GM12878 (cell line): Measurements from ENCODE around the gene PIP4K2A. TPM values are rescaled to one million over a fixed set of nuclear protein-coding genes. Genes with fewer than 3 reads are reported as not detected.

Experiments
- ATAC-seq: fragments of 200-7000 bp; cut with Tn5 transposase; 3 replicates; pipeline ENCODE4 v1.9.1; 2020; ENCODE audit warnings: mild to moderate bottlenecking, moderate library complexity
- BruUV-seq: library from RNA; stranded (reverse); fragments of 400-500 nt; replicated peaks from 2 replicates; lab custom pipeline; 2021; lab: Mats Ljungman, UMichigan
- CTCF ChIA-PET: fragments of 300-600 bp; sonication (Branson Sonifier 250); formaldehyde crosslinking; extraction: SDS; loops from one replicate; lab custom pipeline; 2021; ENCODE audit warnings: inconsistent platforms; lab: Yijun Ruan, JAX
- POLR2A ChIA-PET: fragments of 350-600 bp; formaldehyde crosslinking; extraction: SDS; loops from one replicate; lab custom pipeline; 2021; ENCODE audit warnings: inconsistent platforms; lab: Charles Lee
- RAD21 ChIA-PET: fragments of 300-600 bp; sonication (Branson Sonifier 250); formaldehyde crosslinking; loops from one replicate; lab custom pipeline; 2023; ENCODE audit warnings: antibody characterized with exemption; ENCODE audit not compliant: unreplicated experiment; lab: Charles Lee
- SMC1A ChIA-PET: fragments of 300-600 bp; sonication (Branson Sonifier 250); formaldehyde crosslinking; loops from one replicate; lab custom pipeline; 2023; ENCODE audit not compliant: unreplicated experiment, uncharacterized antibody; lab: Charles Lee
- DNase-seq: peaks from one replicate; pipeline ENCODE4 v3.0.0-alpha.2; 2011; ENCODE audit warnings: low read depth, low spot score
- FAIRE-seq: peaks from 3 replicates; lab custom pipeline; 2011; peaks lifted over from hg19 to GRCh38; lab: Jason Lieb, UNC
- H2AFZ ChIP-seq: 2 replicates; pipeline ENCODE4 v1.6.0; 2011; ENCODE audit warnings: low read depth, low read length, control low read depth; ENCODE audit not compliant: control insufficient read depth
- H3K27ac ChIP-seq: 2 replicates; pipeline ENCODE4 v1.5.1; 2011; ENCODE audit warnings: control low read depth; ENCODE audit not compliant: control insufficient read depth, insufficient read depth
- H3K27me3 ChIP-seq, 2 experiments: replicated peaks in 1 of 2; 2 replicates each; pipeline versions ENCODE4 v1.6.0 to v1.6.1; 2011; ENCODE audit warnings: low read length in 1 of 2; ENCODE audit not compliant: control insufficient read depth in 2 of 2, insufficient read depth in 2 of 2
- H3K36me3 ChIP-seq, 2 experiments: 2 replicates each; pipeline ENCODE4 v1.5.1; 2011; ENCODE audit warnings: low read length in 1 of 2; ENCODE audit not compliant: control insufficient read depth in 2 of 2, insufficient read depth in 2 of 2
- H3K4me1 ChIP-seq: 2 replicates; pipeline ENCODE4 v1.6.1; 2011; ENCODE audit warnings: mild to moderate bottlenecking, low read length, moderate library complexity, mixed read lengths; ENCODE audit not compliant: control insufficient read depth, insufficient read depth
- H3K4me2 ChIP-seq: 2 replicates; pipeline ENCODE4 v1.6.0; 2011; ENCODE audit warnings: control low read depth; ENCODE audit not compliant: control insufficient read depth, insufficient read depth
- H3K4me3 ChIP-seq: fragments of 200-600 bp; sonication (generic); 2 replicates; pipeline ENCODE4 v1.5.1; 2016
- H3K79me2 ChIP-seq: 2 replicates; pipeline ENCODE4 v1.6.0; 2011; ENCODE audit warnings: low read length; ENCODE audit not compliant: control insufficient read depth, insufficient read depth
- H3K9ac ChIP-seq: 2 replicates; pipeline ENCODE4 v1.8.0; 2011; ENCODE audit warnings: low read length, control low read depth, mixed read lengths; ENCODE audit not compliant: control insufficient read depth, insufficient read depth
- H3K9me3 ChIP-seq: replicated peaks from 3 replicates; pipeline ENCODE4 v1.5.1; 2011; ENCODE audit warnings: mild to moderate bottlenecking, low read length; ENCODE audit not compliant: control insufficient read depth, insufficient read depth
- H4K20me1 ChIP-seq: 2 replicates; pipeline ENCODE4 v1.6.0; 2011; ENCODE audit not compliant: control insufficient read depth, insufficient read depth
- ASH2L ChIP-seq: fragments of 300-600, 200-600 bp; sonication (generic); IDR thresholded peaks from 2 replicates; pipeline ENCODE4 v1.6.1; 2017; ENCODE audit warnings: low read depth, mild to moderate bottlenecking, borderline replicate concordance
- BRCA1 ChIP-seq: IDR thresholded peaks from 2 replicates; pipeline ENCODE4 v1.6.1; 2011; ENCODE audit warnings: low read depth, low read length, improper control_type of control experiment
- CBX3 ChIP-seq: fragments of 200-600 bp; sonication (generic); IDR thresholded peaks from 2 replicates; pipeline ENCODE4 v1.6.1; 2016; ENCODE audit warnings: low read depth, borderline replicate concordance
- CHD4 ChIP-seq: fragments of 200-600 bp; sonication (generic); IDR thresholded peaks from 2 replicates; pipeline ENCODE4 v1.6.1; 2016; ENCODE audit warnings: mild to moderate bottlenecking
- CREM ChIP-seq: IDR thresholded peaks from 2 replicates; pipeline ENCODE4 v1.6.1; 2014; ENCODE audit warnings: antibody characterized with exemption, low read depth
- DPF2 ChIP-seq: fragments of 450-650 bp; IDR thresholded peaks from 2 replicates; pipeline ENCODE4 v1.6.1; 2017; ENCODE audit warnings: mild to moderate bottlenecking
- FOXK2 ChIP-seq: fragments of 450-650 bp; IDR thresholded peaks from 2 replicates; pipeline ENCODE4 v1.6.1; 2017; ENCODE audit warnings: mild to moderate bottlenecking, moderate library complexity
- FOXM1 ChIP-seq: IDR thresholded peaks from 2 replicates; pipeline ENCODE4 v1.6.1; 2012; ENCODE audit warnings: low read depth, mild to moderate bottlenecking, inconsistent platforms, low read length, moderate library complexity
- MEF2B ChIP-seq: fragments of 450-650 bp; IDR thresholded peaks from 2 replicates; pipeline ENCODE4 v1.6.1; 2018; ENCODE audit warnings: mild to moderate bottlenecking, moderate library complexity; ENCODE audit not compliant: partially characterized antibody, poor library complexity, severe bottlenecking
- NR2F1 ChIP-seq: fragments of 450-650 bp; conservative IDR thresholded peaks from 2 replicates; pipeline ENCODE4 v1.6.1; 2017; ENCODE audit warnings: mild to moderate bottlenecking
- RAD21 ChIP-seq: IDR thresholded peaks from 2 replicates; pipeline ENCODE4 v1.6.1; 2011; ENCODE audit warnings: mild to moderate bottlenecking, low read depth, low read length, moderate library complexity; ENCODE audit not compliant: insufficient read depth
- RCOR1 ChIP-seq: conservative IDR thresholded peaks from 2 replicates; pipeline ENCODE4 v1.6.1; 2012; ENCODE audit warnings: low read depth, low read length, improper control_type of control experiment
- SMAD5 ChIP-seq: IDR thresholded peaks from 2 replicates; pipeline ENCODE4 v1.6.1; 2016; ENCODE audit warnings: antibody characterized with exemption, low read depth
- SMARCA5 ChIP-seq: fragments of 450-650 bp; IDR thresholded peaks from 2 replicates; pipeline ENCODE4 v1.6.1; 2017; ENCODE audit warnings: mild to moderate bottlenecking
- SRF ChIP-seq, 2 experiments: IDR thresholded peaks; 2 replicates each; pipeline ENCODE4 v1.6.1; 2011; ENCODE audit warnings: low read depth in 2 of 2, low read length in 2 of 2, mild to moderate bottlenecking in 1 of 2, moderate library complexity in 1 of 2
- STAT1 ChIP-seq: fragments of 450-650 bp; conservative IDR thresholded peaks from 2 replicates; pipeline ENCODE4 v1.6.1; 2014; ENCODE audit warnings: antibody characterized with exemption, mild to moderate bottlenecking
- in situ Hi-C: fragments of 300-500 bp; cut with MboI; formaldehyde crosslinking; loops from 9 replicates; pipeline ENCODE4 v1.14.3; 2018; ENCODE audit warnings: mixed read lengths
- intact Hi-C: fragments of 100-400 bp; cut with micrococcal nuclease; formaldehyde crosslinking; loops from one replicate; pipeline ENCODE4 v1.14.2; 2022; ENCODE audit not compliant: unreplicated experiment
- polyA plus RNA-seq, 11 experiments: library from polyadenylated mRNA; depleted of rRNA in 4 of 11; unstranded in 6 of 11; stranded (reverse) in 5 of 11; fragments of >200 nt; fragmentation: Nextera tagmentation in 4 of 11; fragmentation: Illumina TruSeq in 1 of 11; extraction: Ambion mirVana in 4 of 11; extraction: Trizol in 1 of 11; gene quantifications; 1 replicate in 1 of 11; 2 replicates in 10 of 11; pipeline versions ENCODE4 v1.2.1 to v1.2.3, GENCODE V29; 2011 to 2016; ENCODE audit warnings: inconsistent platforms in 2 of 11, missing spikeins in 2 of 11, low read depth in 1 of 11
- total RNA-seq, 4 experiments: library from RNA; depleted of rRNA in 3 of 4; stranded (reverse); fragments of >200 nt in 3 of 4; fragmentation: Illumina TruSeq in 1 of 4; extraction: Trizol in 1 of 4; gene quantifications; 2 replicates each; pipeline versions ENCODE4 v1.2.1 to v1.2.3, GENCODE V29; 2013 to 2021
- TF ChIP-seq, protein P1 (sequence below): IDR thresholded peaks from 2 replicates; pipeline ENCODE4 v1.6.1; 2011; ENCODE audit warnings: mild to moderate bottlenecking, low read depth, low read length, moderate library complexity; ENCODE audit not compliant: insufficient replicate concordance

PIP4K2A gene
- total and polyA plus RNA-seq, 10 of the 15 experiments (the other 5 are each of a cell fraction or from before 2014, with no cell fraction given), result 54.3 to 139 (median 84.4) TPM

DNA sequence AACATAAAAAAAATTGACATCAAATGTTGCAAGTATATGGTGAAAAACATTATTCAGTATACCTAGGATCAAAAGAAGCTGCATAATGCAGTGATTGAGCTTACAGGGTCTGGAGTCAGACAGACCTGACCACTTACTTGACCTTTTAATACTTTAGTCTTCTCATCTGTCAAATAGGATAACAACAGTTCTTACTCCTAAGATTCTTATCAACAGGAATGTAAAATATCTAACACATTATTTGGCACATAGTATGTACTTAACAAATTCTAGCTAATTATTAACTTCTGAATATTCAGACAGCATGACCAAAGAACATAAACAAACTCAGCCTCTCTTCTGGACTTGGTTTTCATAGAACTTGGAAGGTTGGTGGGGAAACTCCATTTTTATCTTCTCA is 45.6 kb upstream of the PIP4K2A start:
- no peak for ATAC-seq

More for the DNA sequence above, 45.6 kb upstream of the PIP4K2A start:
- no peak overlapping the region for H3K9ac ChIP-seq
- CTCF ChIA-PET, result interaction anchor here (0.7 to 1.5 kb wide), 3 partner anchors 8 to 10 kb away, joined by 3 to 6 read pairs (median 3); no protein-coding TSS in a partner anchor
- TF ChIP-seq FOXK2 (no peak), FOXM1 (no peak), BRCA1 (no peak), CBX3 (no peak), DPF2 (no peak), CHD4 (no peak), MEF2B (no peak), RAD21 (no peak), ASH2L (no peak), NR2F1 (no peak), CREM (no peak), SMARCA5 (no peak), RCOR1 (no peak), STAT1 (no peak), SMAD5 (no peak), SRF (IDR thresholded peaks at IDR 0.05; ENCODE audit: low read depth in 2 of 2, low read length in 2 of 2) (no peak)
- TF ChIP-seq, protein P1, sequence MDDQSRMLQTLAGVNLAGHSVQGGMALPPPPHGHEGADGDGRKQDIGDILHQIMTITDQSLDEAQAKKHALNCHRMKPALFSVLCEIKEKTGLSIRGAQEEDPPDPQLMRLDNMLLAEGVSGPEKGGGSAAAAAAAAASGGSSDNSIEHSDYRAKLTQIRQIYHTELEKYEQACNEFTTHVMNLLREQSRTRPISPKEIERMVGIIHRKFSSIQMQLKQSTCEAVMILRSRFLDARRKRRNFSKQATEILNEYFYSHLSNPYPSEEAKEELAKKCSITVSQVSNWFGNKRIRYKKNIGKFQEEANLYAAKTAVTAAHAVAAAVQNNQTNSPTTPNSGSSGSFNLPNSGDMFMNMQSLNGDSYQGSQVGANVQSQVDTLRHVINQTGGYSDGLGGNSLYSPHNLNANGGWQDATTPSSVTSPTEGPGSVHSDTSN, result no peak
- TF ChIP-seq, all 136 proteins: peak for 0
- no peaks in the 10 kb centered on the region for H3K9me3 ChIP-seq
- H3K27ac ChIP-seq, result no peak overlapping the region
- H3K4me1 ChIP-seq, result peaks cover 1% of the 10 kb centered on the region
- ChIA-PET RAD21 (interaction anchor here (0.6 to 1.8 kb wide), 2 partner anchors 10 to 110 kb away, joined by 3 to 5 read pairs; no protein-coding TSS in a partner anchor), POLR2A (interaction anchor here (0.5 kb wide), 1 partner anchor 55 kb away, joined by 4 read pairs; no protein-coding TSS in a partner anchor), SMC1A (interaction anchor here (0.9 to 1.5 kb wide), 9 partner anchors 10 to 157 kb away, joined by 3 to 11 read pairs (median 3); no protein-coding TSS in a partner anchor)
- intact Hi-C loops (no loop called here), in situ Hi-C loops (no loop called here)
- FAIRE-seq (no peak), DNase-seq (no peak)
- no peaks in the 10 kb centered on the region for H3K36me3 ChIP-seq
- H2AFZ ChIP-seq, result no peak overlapping the region
- BruUV-seq, result no TSS peak
- H4K20me1 ChIP-seq, result no peaks in the 10 kb centered on the region
- H3K4me3 ChIP-seq, result no peak overlapping the region
- no peaks in the 10 kb centered on the region for H3K27me3 ChIP-seq
- H3K79me2 ChIP-seq, result no peaks in the 10 kb centered on the region
- no peak overlapping the region for H3K4me2 ChIP-seq
